ENCODE data around the gene RNASE1.

The RNASE1 gene

GRCh38 chr14:20781803-20782202, 20.8 kb downstream of the RNASE1 start:
- TF ChIP-seq ZNF366 (tag by site-specific recombination; conservative IDR thresholded peaks at IDR 0.05) = no peak
- no peak for TF ChIP-seq ZNF768 (tag by site-specific recombination; IDR thresholded peaks at IDR 0.05)

GRCh38 chr14:20775901-20776300, 26.7 kb downstream of the RNASE1 start:
- CTCF ChIA-PET = interaction anchor here (0.6 kb wide), 1 partner anchor 239 kb away, joined by 3 read pairs; no protein-coding TSS in a partner anchor
- POLR2A ChIA-PET = no interaction called here
- Histone ChIP-seq H3K4me1 (ENCODE audit: control insufficient read depth, insufficient read depth, low read length) (no peaks in the 10 kb centered on the region), H3K9me3 (ENCODE audit: control insufficient read depth, insufficient read depth, low read depth, low read length) (no peaks in the 10 kb centered on the region), H3K27ac (ENCODE audit: extremely low read depth, low read depth, low read length) (no peak overlapping the region), H3K4me3 (ENCODE audit: low read depth, low read length) (no peak overlapping the region), H3K36me3 (ENCODE audit: control insufficient read depth in 2 of 2, insufficient read depth in 1 of 2, low read length in 2 of 2) (no peaks in the 10 kb centered on the region)
- TF ChIP-seq ZNF423 (tag by site-specific recombination; IDR thresholded peaks at IDR 0.05) = no peak
- no peak for TF ChIP-seq AEBP2 (tag by site-specific recombination; IDR thresholded peaks at IDR 0.05; ENCODE audit: borderline replicate concordance)
- TF ChIP-seq ZNF513 (tag by site-specific recombination; IDR thresholded peaks at IDR 0.05) = no peak
- TF ChIP-seq ZNF488 (tag by site-specific recombination; IDR thresholded peaks at IDR 0.05) = no peak
- TF ChIP-seq ZNF473 (tag by site-specific recombination; IDR thresholded peaks at IDR 0.05) = no peak
- no peak for TF ChIP-seq KLF9 (tag by site-specific recombination; IDR thresholded peaks at IDR 0.05; ENCODE audit: low read depth)
- no peak for TF ChIP-seq MZF1 (tag by site-specific recombination; IDR thresholded peaks at IDR 0.05; ENCODE audit: borderline replicate concordance)
- TF ChIP-seq ZBTB21 (tag by site-specific recombination; IDR thresholded peaks at IDR 0.05) = no peak
- TF ChIP-seq ZNF707 (tag by site-specific recombination; IDR thresholded peaks at IDR 0.05) = no peak
- no peak for TF ChIP-seq ZNF548 (tag by site-specific recombination; IDR thresholded peaks at IDR 0.05)
- TF ChIP-seq ZNF223 (tag by site-specific recombination; IDR thresholded peaks at IDR 0.05) = no peak
- no peak for TF ChIP-seq ZSCAN16 (tag by site-specific recombination; IDR thresholded peaks at IDR 0.05)
- no peak for TF ChIP-seq KLF17 (tag by site-specific recombination; IDR thresholded peaks at IDR 0.05)

More at GRCh38 chr14:20781803-20782202, 20.8 kb downstream of the RNASE1 start:
- no peaks in the 10 kb centered on the region for H3K9me3 ChIP-seq (ENCODE audit: control insufficient read depth, insufficient read depth, low read depth, low read length)
- POLR2A ChIA-PET = no interaction called here
- H3K4me3 ChIP-seq (ENCODE audit: low read depth, low read length) = no peak overlapping the region
- CTCF ChIA-PET = interaction anchor here (1.2 to 1.4 kb wide), 2 partner anchors 11 to 74 kb away, joined by 3 to 4 read pairs; no protein-coding TSS in a partner anchor
- no peaks in the 10 kb centered on the region for H3K36me3 ChIP-seq (ENCODE audit: control insufficient read depth in 2 of 2, insufficient read depth in 1 of 2, low read length in 2 of 2)
- peaks cover 3% of the 10 kb centered on the region for H3K4me1 ChIP-seq (ENCODE audit: control insufficient read depth, insufficient read depth, low read length)
- H3K27ac ChIP-seq (ENCODE audit: extremely low read depth, low read depth, low read length) = no peak overlapping the region

- POLR2A ChIA-PET = no interaction called here
- Histone ChIP-seq H3K27ac (ENCODE audit: extremely low read depth, low read depth, low read length) (no peak overlapping the region), H3K4me1 (ENCODE audit: control insufficient read depth, insufficient read depth, low read length) (no peaks in the 10 kb centered on the region), H3K9me3 (ENCODE audit: control insufficient read depth, insufficient read depth, low read depth, low read length) (no peaks in the 10 kb centered on the region), H3K36me3 (ENCODE audit: control insufficient read depth in 2 of 2, insufficient read depth in 1 of 2, low read length in 2 of 2) (no peaks in the 10 kb centered on the region), H3K4me3 (ENCODE audit: low read depth, low read length) (no peak overlapping the region)
- no peak for TF ChIP-seq ZNF501 (tag by site-specific recombination; IDR thresholded peaks at IDR 0.05)
- no peak for TF ChIP-seq ZNF664 (tag by site-specific recombination; IDR thresholded peaks at IDR 0.05)
- TF ChIP-seq ZNF404 (tag by site-specific recombination; IDR thresholded peaks at IDR 0.05) = no peak
- TF ChIP-seq ZNF654 (tag by site-specific recombination; IDR thresholded peaks at IDR 0.05; ENCODE audit: low read depth) = no peak
- CTCF ChIA-PET = interaction anchor here (0.9 kb wide), 1 partner anchor 84 kb away, joined by 3 read pairs; no protein-coding TSS in a partner anchor
These were observed 27.6 kb downstream of the RNASE1 start for GRCh38 chr14:20775043-20775442.

All from HEK293 (cell line).